HG02759 (cell line): ENCODE results near the gene CAMK2D.
"Not testable (repeated sequence)": the region's sequence is repeated elsewhere in the genome, so short reads cannot be mapped to it uniquely, and the experiment has no call there.

Experiments used
- ATAC-seq: cut with Tn5 transposase; IDR thresholded peaks from one replicate; pipeline ENCODE4 v1.9.1; 2021; ENCODE audit warnings: mild to moderate bottlenecking, moderate library complexity; ENCODE audit not compliant: unreplicated experiment

CAMK2D gene

DNA sequence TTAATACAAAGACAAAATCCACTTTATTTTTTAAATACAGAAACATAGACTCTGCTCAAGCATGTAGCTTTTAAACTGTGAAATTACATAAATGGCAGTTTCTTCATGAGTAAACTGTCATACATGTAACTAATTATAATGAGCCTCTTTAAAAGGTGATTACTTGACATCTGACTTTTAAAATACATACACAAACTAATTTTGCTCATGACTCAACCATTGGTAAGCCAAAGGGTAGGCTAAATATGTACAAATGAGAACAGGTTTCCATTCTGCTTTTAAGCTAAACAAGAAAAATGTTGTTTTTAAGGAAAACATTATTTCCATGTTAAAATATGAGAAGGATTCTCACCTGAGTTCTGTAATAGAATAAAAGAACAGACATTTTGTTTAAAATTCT lies 27.9 kb downstream of the CAMK2D start:
- ATAC-seq: no peak

DNA sequence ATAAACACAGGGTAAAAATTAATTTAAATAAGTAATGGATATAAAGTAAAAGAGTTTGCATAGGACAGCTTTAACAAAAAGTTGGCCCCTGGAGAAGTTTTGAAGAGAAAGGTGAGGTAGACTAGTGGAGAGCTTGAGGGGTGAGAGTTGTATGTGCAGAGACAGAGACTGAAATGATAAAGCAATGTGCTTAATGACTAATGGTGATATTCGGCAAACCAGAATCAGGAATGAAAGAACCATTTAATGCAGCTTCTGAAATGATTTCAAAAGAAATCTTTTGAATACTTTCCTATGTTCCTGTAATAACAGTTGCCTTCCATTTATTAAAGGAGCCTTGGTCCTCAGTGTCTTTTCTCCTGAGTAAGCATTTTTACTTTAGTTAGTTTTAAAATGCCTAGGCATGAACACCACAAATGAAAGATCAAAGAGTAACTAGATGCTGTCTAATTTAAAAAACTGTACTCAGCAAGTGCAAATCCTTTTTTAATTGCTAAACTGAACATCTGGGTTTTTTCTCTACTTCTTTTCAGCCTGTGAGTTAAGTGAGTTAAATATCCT lies 28.5 kb downstream of the CAMK2D start:
- no peak for ATAC-seq

DNA sequence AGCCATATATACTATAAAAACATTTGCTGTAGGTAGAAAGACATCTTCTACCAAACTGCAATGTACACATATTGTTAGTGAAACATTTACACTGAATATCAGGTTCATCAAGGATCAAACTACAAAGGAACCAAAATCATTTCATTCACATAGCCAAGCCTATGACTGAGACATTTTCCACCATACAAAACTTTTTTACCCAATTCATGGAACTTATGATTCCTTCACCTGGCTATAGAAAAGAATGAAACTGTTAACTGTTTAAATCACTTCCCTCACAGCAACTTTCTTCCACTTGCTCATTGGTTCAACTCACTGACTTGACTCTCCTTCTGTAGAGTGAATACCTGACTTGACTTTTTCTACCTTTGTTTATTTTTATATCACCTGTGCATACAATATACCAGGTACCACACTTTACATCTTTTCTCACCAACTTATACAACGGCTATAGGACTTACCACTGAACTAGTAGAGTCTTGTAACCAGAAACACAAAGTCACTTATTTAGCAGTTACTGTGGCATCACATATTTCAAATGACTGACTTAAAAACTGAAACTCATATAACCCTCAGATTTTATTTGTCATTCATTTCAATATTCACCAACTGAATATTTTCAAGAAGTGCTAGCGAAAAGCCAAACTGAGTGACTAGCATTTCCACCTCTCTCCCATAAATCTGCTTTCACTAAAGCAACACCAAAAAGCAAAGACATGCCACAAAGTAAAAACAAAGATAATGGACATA lies 30.9 kb downstream of the CAMK2D start:
- ATAC-seq: no peak

DNA sequence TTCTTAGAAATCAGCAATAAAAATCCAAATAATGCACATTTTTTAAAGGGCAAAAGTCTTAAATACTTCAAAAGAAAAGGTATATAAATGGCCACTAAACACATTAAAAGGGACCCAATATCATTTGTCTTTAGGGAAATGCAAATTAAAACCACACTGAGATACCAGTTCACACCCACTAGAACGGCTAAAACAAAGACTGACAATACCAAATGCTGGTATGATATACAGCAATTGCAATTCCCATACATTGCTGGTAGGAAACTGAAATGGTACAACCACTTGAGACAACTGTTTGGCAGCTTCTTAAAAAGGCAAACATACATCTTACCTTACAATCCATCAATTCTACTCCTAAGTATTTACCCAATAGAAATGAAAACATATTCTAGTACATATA lies 33.7 kb downstream of the CAMK2D start:
- ATAC-seq: no peak

DNA sequence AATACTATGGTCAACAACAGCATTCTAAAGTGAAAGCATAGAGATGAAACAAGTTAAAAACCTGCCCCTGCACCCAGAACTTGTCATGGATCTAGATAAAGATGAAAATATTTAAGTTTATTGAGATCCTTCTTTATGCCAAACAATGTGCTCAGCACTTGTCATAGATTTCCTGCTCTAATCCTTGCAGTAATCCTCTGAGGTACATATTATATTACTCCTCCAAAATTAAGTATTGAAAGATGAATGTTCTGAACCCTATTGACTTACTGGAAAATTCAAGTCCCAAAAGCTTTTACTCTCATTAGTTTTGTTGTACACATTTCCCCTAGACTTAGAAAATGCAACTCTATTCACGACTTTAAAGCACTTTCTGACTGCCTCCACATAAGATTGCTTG lies 35.6 kb downstream of the CAMK2D start:
- ATAC-seq: no peak

DNA sequence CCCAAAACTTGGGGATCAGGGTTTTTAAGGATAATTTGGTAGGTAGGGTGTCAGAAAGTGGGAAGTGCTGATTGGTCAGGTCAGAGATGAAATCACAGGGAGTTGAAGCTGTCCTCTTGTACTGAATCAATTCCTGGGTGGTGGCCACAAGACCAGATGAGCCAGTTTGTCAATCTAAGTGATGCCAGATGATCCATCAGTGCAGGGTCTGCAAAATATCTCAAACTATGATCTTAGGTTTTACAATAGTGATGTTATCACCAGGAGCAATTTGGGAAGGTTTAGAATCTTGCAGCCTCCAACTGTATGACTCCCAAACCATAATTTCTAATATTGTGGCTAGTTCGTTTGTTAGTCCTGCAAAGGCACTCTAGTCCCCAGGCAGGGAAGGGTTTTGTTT lies 43.3 kb downstream of the CAMK2D start:
- no peak for ATAC-seq

DNA sequence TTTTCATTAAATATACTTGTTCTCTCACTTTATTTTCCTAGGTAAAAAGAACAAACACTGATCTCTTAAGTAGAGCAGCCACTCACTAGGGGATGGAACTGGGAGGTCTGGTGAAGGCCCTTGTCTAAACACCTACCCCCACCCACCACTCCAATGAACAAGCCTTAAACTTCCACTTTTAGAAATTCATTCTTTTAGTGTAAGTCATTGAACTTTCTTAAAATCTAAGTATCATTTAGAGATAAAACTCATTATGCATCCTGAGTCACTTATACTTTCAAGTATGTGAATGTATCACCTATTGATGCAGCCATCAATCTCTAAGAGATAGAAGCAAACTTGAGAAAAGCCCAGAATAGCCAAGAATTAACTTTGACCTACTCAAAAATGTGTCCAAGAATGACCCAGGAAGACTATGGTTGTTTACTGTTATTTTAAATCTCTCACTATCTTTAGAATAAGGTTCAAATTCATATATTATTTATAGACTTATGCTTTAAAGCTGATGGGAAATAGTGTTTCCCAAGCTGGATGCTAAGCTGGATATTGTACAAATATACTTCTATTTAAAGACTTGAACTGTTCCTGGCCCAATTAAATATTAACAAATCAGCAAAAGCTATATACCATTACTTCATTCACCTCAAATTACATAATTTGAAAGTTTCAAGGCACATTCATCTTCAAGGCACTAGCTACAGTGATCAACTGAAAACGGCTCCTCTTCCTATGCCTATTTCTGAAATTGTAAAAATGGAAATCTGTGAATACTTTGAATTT lies 49.5 kb downstream of the CAMK2D start:
- no peak for ATAC-seq

DNA sequence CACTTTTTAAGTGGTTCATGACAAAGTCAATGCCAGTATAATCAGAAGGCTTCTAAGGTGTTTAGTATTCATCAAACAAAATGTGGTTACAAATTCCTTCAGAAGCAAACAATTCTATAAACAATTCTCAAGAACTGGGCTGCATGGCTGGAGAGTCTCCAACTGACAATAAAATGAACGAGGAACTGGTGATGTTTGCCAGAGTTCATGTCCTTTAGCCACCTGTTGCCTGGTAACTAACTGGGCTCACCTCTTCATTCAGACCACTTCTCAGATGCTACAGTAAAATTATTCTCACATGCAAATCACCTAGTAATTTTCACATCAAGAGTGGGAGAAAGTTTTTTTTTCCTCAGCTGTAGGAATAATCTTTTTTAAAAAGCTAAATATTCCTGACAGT lies 53.3 kb downstream of the CAMK2D start:
- peak; percentile 76 for ATAC-seq

DNA sequence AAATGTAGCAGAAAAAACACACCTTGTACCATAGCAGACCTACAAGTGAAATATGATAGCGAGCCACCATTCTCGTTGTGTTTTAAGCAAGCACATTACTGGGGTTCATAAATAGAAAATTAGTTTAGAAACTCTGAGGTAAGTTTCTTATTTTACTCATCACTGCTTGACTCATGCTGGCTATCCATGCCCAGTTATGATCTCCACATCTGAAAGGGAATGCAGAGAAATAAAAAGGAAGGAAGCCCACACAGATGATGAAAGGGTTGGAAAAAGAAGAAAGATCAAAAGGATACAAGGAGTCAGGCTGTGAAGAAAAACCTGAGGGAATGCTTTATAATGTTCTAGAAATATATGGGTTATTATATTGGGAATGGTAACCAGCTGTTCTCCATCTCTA lies 54.5 kb downstream of the CAMK2D start:
- ATAC-seq: no peak

DNA sequence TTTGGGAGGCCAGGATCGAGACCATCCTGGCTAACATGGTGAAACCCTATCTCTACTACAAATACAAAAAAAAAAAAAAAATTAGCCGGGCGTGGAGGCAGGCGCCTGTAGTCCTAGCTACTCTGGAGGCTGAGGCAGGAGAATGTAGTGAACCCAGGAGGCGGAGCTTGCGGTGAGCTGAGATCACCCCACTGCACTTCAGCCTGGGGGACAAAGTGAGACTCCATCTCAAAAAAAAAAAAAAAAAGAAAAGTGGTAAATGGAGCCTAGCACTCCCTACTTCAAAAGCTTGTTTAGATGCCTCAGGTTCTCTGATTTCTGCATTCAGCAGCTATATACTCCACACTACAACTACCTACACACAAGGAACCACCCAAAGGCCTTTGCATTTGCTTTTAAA lies 56.4 kb downstream of the CAMK2D start:
- ATAC-seq: not testable (repeated sequence)

DNA sequence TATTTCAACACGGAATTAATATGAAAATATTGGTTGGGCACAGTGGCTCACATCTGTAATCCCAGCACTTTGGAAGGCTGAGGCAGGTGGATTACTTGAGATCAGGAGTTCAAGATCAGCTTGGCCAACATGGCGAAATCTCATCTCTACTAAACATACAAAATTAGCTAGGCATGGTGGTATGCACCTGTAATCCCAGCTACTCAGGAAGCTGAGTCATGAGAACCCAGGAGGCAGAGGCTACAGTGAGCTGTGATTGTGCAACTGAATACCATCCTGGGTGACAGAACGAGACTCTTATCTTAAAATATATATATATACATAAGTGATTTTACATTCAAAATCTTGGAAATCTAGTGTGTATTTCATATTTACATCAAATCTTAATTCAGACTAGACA lies 58.9 kb downstream of the CAMK2D start:
- ATAC-seq: not testable (repeated sequence)

DNA sequence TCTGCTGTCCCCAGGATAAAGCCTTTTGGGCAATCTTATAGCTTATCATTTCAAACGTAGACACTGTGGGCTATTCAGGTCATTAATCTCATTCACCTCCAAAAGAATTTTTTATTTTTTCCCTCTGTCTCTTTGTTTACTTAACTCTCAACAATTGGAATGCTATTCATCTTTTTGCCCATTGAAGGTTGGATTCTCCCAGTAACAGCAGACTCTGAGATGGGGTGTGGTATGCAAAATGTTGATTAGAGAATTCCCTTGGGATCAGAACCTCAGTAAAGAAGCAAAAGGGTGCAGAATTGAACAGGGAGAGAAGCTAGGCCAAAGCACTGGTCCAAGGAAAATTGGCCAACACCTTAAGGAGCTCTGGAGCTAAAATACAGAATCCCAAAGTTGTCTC lies 60.4 kb downstream of the CAMK2D start:
- ATAC-seq: no peak

DNA sequence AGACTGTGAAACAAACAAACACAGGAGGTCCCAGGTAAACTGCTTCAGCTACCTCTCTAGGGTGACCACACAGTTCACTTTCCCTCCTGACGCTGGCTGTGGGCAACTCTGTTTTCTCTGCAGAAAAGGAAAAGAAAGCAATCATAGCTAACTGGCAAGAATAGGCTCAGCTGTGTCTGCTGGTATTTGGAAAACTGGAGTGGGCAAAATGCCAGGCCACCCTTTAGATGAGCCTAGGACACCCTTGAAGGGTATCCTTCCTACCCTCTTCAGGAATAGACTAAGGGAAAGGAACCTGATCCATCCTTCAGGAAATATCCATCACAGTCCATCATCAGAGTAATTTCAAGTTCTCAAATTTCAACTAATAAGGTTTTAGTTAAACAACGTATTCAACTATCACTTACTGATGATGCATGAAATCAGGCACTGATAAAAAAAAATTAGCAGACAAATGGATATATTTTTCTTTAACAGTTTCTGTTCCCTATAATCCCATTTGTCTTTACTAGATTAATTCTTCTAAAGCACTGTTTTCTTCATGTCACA lies 60.9 kb downstream of the CAMK2D start:
- no peak for ATAC-seq

DNA sequence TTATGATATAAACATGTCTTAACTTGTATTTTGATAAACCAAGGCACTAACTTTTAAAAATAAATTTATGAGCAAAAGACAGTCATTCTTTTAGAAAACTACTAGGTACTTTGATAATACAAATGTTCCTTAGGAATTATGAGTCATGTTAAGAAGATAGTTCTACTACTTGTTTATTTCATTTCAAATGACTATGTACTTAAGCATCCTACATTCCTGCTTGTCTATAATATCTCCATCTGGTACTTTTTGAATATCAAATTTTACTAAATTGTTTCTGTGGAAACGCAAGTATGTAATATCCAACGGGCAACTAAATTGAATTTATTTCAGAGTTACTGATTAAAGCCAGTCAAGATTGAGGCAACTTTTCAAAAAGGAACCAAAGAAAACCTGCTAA lies 61.8 kb downstream of the CAMK2D start:
- no peak for ATAC-seq

DNA sequence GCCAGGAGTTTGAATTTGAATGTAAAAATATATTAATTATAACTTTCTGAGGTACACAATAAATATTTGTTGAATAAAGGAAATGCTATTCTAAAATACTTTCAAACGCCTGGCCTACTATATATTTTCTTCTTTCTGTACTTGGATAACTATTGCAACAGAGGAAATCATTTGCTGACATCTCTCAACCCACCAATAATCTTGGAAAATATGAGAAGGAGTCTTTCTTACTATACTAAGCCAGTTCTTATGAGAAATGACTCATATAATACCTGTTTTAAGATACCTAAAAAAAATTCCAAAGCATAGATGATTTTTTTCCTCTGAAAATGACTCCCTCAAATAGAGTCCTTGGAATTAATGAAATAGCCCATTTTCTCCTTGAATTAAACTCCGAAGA lies 64.1 kb downstream of the CAMK2D start:
- no peak for ATAC-seq

DNA sequence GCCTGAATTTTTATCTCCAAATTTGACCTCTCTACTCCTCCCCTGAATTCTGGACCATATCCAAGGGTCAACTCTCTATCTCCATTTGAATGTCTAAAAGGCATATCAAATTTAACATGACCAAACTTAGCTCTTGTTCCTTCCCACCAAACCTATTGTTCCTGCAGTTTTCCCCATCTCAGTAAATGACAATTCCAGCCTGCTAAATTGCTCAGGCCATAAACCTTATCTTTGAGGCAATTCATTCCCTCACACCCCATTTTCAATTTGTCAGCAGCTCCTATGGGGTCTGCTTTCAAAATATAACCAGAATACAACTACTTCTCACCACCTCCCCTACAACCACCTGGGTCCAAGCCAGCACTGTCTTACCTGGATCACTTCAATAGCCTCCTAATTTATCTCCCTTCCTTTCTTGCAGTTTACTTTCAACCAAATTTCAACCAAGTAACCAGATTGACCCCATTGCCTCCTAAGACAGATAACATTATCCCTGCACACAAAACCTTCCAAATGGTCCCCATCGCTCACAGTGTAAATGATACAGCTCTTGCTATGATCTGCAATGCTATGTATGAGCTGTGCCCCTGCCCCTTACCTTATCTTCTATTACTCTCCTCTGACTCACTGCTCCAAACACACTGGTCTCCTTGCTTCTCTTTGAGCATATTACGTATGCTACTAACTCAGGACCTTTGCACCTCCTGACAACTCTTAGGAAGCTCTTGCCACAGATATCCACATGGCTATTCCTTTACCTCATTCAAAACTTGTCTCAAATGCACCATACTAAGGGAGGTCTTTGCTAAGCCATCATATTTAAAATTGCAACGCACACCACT lies 66.0 kb downstream of the CAMK2D start:
- ATAC-seq: no peak

DNA sequence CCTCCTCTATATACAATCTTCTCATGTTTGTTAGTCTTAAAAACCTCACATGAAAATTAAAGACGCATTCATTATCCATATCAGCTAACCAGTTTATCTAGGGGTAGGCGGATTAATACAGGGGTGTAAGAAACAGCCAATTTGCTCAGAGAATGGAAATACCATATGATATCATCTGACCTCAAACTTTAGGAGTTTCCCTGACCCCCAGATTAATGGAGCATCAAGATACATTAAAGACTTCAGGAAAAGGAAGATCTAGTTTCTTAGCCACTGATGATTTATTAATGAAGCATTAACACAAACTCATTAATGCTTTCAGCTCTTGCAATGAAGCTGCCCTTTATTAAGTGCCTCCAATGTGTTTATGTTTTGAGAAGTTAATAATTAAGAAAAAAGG lies 67.5 kb downstream of the CAMK2D start:
- ATAC-seq: no peak

DNA sequence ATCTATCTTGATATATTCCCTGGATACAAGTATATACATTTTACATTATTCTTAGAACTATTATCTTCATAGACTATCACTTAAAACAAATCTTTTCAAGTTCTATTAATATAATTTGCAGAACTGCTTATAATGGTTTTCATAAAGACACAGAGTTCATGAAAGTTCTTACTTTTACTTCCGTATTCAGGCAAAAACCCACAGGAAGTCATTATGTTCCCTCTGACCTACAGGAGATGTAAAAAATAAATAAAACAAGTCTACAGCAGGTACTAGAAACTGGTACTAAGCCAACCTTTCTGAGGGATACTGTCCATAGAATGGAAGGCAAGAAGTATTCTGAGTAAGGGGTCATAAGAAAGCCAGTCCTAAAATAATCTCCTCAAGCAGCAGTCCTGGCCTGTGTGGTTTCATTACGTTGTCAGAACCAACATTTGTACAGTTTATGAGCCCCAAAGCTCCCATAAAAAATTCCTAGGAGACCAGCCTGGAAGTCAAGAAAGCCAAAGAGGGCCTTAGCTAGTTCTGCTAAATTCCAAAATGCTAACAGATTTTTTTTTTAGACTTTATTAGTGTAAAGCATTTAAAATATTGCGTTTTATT lies 68.6 kb downstream of the CAMK2D start:
- peak; percentile 77 for ATAC-seq

DNA sequence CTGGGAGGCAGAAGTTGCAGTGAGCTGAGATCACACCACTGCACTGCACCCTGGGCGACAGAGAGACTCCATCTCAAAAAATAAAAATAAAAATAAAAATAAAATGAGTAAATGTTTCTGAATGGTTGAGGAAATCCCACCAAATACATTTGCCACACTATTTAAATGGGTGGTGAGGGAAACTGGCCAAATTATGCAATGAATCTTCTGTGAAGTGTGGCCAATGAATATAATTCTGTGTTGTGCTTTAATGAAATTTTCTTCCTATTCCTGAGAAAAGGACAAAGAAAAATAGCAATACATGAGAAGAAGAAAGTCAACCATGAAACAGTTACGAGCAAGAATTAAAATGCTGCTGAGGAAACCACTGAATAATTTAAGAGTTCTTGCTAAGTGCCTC lies 69.9 kb downstream of the CAMK2D start:
- no peak for ATAC-seq

DNA sequence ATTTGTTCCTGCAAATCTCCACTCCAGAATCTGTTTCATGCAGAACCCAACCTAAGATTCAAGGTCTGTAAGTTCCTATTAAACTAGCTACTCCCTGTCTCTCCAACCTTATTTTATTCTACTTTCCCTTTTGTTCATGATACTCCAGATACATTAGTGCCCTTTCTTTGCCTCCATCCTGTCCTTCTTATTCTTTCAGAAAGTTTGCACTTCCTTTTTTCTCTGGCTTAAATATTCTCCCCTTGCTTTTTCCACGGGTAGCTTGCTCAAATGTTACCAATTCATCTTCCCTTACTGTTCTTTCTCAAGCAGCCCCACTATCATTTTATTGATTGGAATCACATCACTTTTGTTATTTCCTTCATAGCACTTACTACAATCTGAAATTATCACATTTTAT lies 72.1 kb downstream of the CAMK2D start:
- no peak for ATAC-seq
